ENCODE results near the gene CCNL1.

- TF ChIP-seq EZH2 (IDR thresholded peaks at IDR 0.05; ENCODE audit: borderline replicate concordance, low read depth, low read length, severe bottlenecking), result no peak
- TF ChIP-seq, protein P1, sequence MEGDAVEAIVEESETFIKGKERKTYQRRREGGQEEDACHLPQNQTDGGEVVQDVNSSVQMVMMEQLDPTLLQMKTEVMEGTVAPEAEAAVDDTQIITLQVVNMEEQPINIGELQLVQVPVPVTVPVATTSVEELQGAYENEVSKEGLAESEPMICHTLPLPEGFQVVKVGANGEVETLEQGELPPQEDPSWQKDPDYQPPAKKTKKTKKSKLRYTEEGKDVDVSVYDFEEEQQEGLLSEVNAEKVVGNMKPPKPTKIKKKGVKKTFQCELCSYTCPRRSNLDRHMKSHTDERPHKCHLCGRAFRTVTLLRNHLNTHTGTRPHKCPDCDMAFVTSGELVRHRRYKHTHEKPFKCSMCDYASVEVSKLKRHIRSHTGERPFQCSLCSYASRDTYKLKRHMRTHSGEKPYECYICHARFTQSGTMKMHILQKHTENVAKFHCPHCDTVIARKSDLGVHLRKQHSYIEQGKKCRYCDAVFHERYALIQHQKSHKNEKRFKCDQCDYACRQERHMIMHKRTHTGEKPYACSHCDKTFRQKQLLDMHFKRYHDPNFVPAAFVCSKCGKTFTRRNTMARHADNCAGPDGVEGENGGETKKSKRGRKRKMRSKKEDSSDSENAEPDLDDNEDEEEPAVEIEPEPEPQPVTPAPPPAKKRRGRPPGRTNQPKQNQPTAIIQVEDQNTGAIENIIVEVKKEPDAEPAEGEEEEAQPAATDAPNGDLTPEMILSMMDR (IDR thresholded peaks at IDR 0.05; ENCODE audit: extremely low read depth in 1 of 2, insufficient read depth in 1 of 2, low read depth in 1 of 2, low read length in 2 of 2), result no peak
These were observed 5.2 kb downstream of the CCNL1 start for GRCh38 chr3:157154563-157155330.

All from endothelial cell of umbilical vein (primary cell).